Activated naive CD4-positive, alpha-beta T cell treated with anti-CD3 and anti-CD28 coated beads, Interleukin-2, amount 10 ng/mL, durations not matched to agents 5 hours and 36 hours (primary cell): ENCODE results near the gene NR2E1. TPM values are rescaled to one million over a fixed set of nuclear protein-coding genes. Genes with fewer than 3 reads are reported as not detected.

Experiments used
- total RNA-seq, 2 experiments: library from RNA; stranded (reverse); gene quantifications; one replicate each; pipeline ENCODE4 v1.2.3, GENCODE V29; 2021

NR2E1 gene
- total RNA-seq: not detected

DNA sequence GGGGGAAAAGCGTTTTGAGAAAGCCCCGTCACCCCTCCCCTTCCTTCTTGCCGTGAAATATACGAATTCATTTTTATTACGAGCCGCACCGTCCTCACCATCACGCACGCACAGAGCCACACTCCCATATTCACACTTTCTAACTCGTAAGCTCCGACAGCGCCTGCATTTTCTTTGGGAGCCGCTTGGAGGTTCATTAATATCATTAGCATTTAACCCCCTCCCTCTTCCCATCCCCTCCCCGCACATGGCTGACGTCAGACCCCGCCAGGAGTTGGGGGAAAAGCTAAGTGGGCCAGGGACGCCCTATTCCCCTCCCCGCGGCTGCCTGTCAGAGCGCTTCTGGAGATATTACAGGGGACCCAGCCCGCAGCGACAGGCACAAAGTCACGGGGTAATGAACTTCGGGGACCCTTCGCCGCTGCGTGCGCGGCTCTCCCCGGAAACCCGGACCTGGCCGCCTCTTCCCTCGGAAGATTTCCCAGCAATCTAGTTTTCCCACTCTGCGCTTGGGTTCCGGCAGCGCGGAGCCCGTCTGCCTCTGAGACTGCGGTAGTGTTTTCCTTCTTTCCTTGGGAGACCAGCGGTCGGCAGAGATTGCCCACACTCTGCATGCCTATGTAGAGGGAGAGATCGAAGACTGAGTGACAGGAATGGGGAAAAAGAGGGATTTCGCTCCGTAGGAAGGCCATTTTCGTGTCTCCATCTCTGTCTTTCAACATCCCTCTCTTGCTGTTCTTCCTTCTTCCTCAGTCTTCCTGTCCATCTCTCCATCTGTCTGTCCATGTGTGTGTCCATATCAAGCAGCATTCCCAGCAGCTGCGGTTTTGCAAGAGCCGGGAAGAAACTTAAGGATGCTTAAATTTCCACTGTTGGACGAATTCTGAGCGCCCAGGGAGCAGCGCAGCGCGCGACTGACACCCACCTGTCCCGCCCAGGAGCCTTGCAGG is at the start of gene NR2E1:
TSS of gene NR2E1 (plus strand) at position 309 of the 950 bp plus-strand sequence. CDS start 744 bp downstream, outside the sequence.

Other genes with a start within 250 kb of the NR2E1 start
- gene SEC63, start 207.8 kb upstream of the NR2E1 start, total RNA-seq: 10 to 100 TPM; 65.0 to 70.7 TPM
- gene OSTM1, start 91.3 kb upstream of the NR2E1 start, total RNA-seq: 10 to 100 TPM; 30.3 to 36.5 TPM
- 10 to 100 TPM; 75.6 to 81.7 TPM for gene SNX3, start 95.0 kb downstream of the NR2E1 start, total RNA-seq
- 1 to 10 TPM; 3.0 to 4.3 TPM for gene AFG1L, start 129.0 kb downstream of the NR2E1 start, total RNA-seq